NCI-H2107 (cell line): Measurements from ENCODE around the gene SON.

ENCODE experiments used
- DNase-seq: peaks from one replicate; lab custom pipeline; 2025; lab: John Stamatoyannopoulos, UW

The SON gene

GRCh38 chr21:33543505-33544129 lies 779 bp downstream of the SON start:
- no peak for DNase-seq

GRCh38 chr21:33544451-33545195 lies 1.8 kb downstream of the SON start:
- DNase-seq = no peak

GRCh38 chr21:33546086-33546485 lies 3.2 kb downstream of the SON start:
- DNase-seq = no peak

GRCh38 chr21:33549848-33550771 lies 7.3 kb downstream of the SON start:
- DNase-seq = no peak

GRCh38 chr21:33550772-33551660 lies 8.2 kb downstream of the SON start:
- DNase-seq = no peak

GRCh38 chr21:33551664-33552063 lies 8.8 kb downstream of the SON start:
- no peak for DNase-seq

GRCh38 chr21:33552093-33552998 lies 9.5 kb downstream of the SON start:
- no peak for DNase-seq

- DNase-seq = no peak
Observed at GRCh38 chr21:33552999-33553598, 10.3 kb downstream of the SON start.

GRCh38 chr21:33554236-33554981 lies 11.6 kb downstream of the SON start:
- no peak for DNase-seq

- DNase-seq = no peak
Observed at GRCh38 chr21:33554982-33555344, 12.1 kb downstream of the SON start.

GRCh38 chr21:33557447-33557846 lies 14.6 kb downstream of the SON start:
- no peak for DNase-seq

GRCh38 chr21:33558777-33559421 lies 16.1 kb downstream of the SON start:
- DNase-seq = no peak

- DNase-seq = no peak
Observed at GRCh38 chr21:33559813-33560212, 17.0 kb downstream of the SON start.

GRCh38 chr21:33560965-33561364 lies 18.1 kb downstream of the SON start:
- no peak for DNase-seq

- no peak for DNase-seq
Observed at GRCh38 chr21:33561373-33561772, 18.5 kb downstream of the SON start.

GRCh38 chr21:33562389-33562788 lies 19.6 kb downstream of the SON start:
- DNase-seq = no peak

- no peak for DNase-seq
Observed at GRCh38 chr21:33566514-33566913, 23.7 kb downstream of the SON start.

- no peak for DNase-seq
Observed at GRCh38 chr21:33567914-33568313, 25.1 kb downstream of the SON start.

- DNase-seq = no peak
Observed at GRCh38 chr21:33568448-33568847, 25.6 kb downstream of the SON start.
